Muscle layer of colon (tissue), 2 donors: Measurements from ENCODE around the gene AKT1S1.
A peak's percentile ranks its signal among the peaks of the same experiment; 100 is the strongest.

Source experiments
- H3K27ac ChIP-seq: one replicate; pipeline ENCODE4 v1.7.0; 2013; ENCODE audit warnings: low read depth, mild to moderate bottlenecking, low read length, moderate library complexity
- H3K27me3 ChIP-seq, 2 donors: one replicate each; pipeline ENCODE4 v1.7.0; 2013; ENCODE audit warnings: low read length in 2 of 2, mild to moderate bottlenecking in 2 of 2; ENCODE audit not compliant: insufficient read depth in 2 of 2, control insufficient read depth in 1 of 2
- H3K36me3 ChIP-seq: one replicate; pipeline ENCODE4 v1.7.0; 2013; ENCODE audit warnings: mild to moderate bottlenecking, low read length; ENCODE audit not compliant: insufficient read depth
- H3K4me1 ChIP-seq: one replicate; pipeline ENCODE4 v1.7.0; 2013; ENCODE audit warnings: mild to moderate bottlenecking, low read length; ENCODE audit not compliant: insufficient read depth
- H3K4me3 ChIP-seq, 2 donors: one replicate each; pipeline ENCODE4 v1.7.0; 2013; ENCODE audit warnings: low read length in 2 of 2, low read depth in 1 of 2, mild to moderate bottlenecking in 1 of 2, moderate library complexity in 1 of 2
- H3K9ac ChIP-seq: one replicate; pipeline ENCODE4 v1.7.0; 2013; ENCODE audit warnings: low read length
- H3K9me3 ChIP-seq: one replicate; pipeline ENCODE4 v1.7.0; 2013; ENCODE audit warnings: mild to moderate bottlenecking, low read length
- donor health status: abdominal sarcoma.
- donor health status: Adenocarcinoma of cecum.

The AKT1S1 gene

GRCh38 chr19:49860336-49861102 is 16.6 kb downstream of the AKT1S1 start:
- Histone ChIP-seq H3K27ac (peak overlapping the region; percentile 42), H3K9ac (no peak overlapping the region), H3K4me1 (peaks cover 8% of the 10 kb centered on the region), H3K9me3 (no peaks in the 10 kb centered on the region), H3K27me3 (no peaks in the 10 kb centered on the region), H3K36me3 (peaks cover 30% of the 10 kb centered on the region), H3K4me3 (no peak overlapping the region)

GRCh38 chr19:49859682-49860335 is 17.3 kb downstream of the AKT1S1 start:
- no peak overlapping the region for H3K9ac ChIP-seq
- H3K36me3 ChIP-seq, result peaks cover 32% of the 10 kb centered on the region
- H3K27me3 ChIP-seq, result no peaks in the 10 kb centered on the region
- peaks cover under 1% of the 10 kb centered on the region for H3K4me1 ChIP-seq
- H3K9me3 ChIP-seq, result no peaks in the 10 kb centered on the region
- no peak overlapping the region for H3K27ac ChIP-seq
- no peak overlapping the region for H3K4me3 ChIP-seq

GRCh38 chr19:49858088-49858985 is 18.8 kb downstream of the AKT1S1 start:
- Histone ChIP-seq H3K27me3 (no peaks in the 10 kb centered on the region), H3K4me3 (no peak overlapping the region), H3K4me1 (peaks cover 5% of the 10 kb centered on the region), H3K9me3 (no peaks in the 10 kb centered on the region), H3K36me3 (peaks cover 17% of the 10 kb centered on the region), H3K9ac (no peak overlapping the region), H3K27ac (no peak overlapping the region)

DNA sequence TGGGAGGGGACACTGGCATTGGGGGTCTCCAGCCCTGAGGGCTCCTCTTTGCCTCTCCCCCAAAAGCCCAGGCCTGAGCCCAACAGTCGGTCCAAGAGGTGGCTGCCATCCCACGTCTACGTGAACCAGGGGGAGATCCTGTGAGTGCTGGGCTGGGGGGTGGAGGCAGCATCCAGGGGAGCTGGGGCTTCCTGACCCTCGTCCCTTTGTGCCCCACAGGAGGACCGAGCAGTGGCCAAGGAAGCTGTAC is 19.4 kb downstream of the AKT1S1 start:
- Histone ChIP-seq H3K4me1 (peaks cover 11% of the 10 kb centered on the region), H3K27ac (no peak overlapping the region), H3K4me3 (no peak overlapping the region), H3K9ac (no peak overlapping the region), H3K36me3 (peaks cover 14% of the 10 kb centered on the region), H3K9me3 (no peaks in the 10 kb centered on the region), H3K27me3 (no peaks in the 10 kb centered on the region)

DNA sequence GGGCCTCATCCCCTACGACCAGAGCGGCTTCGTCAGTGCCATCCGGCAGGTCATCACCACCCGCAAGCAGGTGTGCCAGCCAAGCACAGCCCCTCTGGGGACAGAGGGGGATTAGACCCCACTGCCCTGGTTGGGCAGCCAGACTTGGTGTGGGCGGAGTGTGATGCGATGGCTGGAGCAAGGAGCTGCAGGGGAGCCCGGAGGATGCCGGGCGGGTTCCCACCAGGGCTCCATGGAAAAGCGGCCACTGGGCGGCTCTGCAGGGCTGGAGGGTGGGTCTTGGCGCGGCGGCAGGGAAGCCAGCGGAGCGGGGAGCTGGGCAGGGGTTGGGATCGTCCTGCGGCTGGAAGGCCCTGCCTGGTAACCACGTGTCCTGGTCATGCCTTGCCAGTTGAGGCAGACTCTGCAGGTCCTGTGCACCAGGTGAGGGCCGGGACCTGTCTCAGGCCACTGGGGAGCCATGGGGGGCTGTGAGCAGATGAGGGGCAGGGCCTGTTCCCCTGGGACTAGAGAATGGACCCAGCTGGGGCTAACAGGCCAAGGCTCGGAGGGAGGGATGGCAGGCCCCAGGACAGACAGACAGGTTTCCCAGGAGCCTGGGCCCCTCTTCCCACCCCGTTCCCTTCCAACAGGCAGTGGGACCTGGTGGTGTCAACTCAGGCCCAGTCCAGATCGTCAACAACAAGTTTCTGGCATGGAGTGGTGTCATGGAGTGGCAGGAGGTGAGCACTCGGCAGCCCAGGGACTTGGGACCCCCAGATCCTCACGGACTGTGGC is 19.9 kb downstream of the AKT1S1 start:
- Histone ChIP-seq H3K4me3 (no peak overlapping the region), H3K4me1 (peaks cover 16% of the 10 kb centered on the region), H3K9ac (no peak overlapping the region), H3K27ac (no peak overlapping the region), H3K36me3 (peaks cover 14% of the 10 kb centered on the region), H3K9me3 (no peaks in the 10 kb centered on the region), H3K27me3 (no peaks in the 10 kb centered on the region)

GRCh38 chr19:49856574-49857021 is 20.6 kb downstream of the AKT1S1 start:
- no peak overlapping the region for H3K27ac ChIP-seq
- peaks cover 20% of the 10 kb centered on the region for H3K4me1 ChIP-seq

DNA sequence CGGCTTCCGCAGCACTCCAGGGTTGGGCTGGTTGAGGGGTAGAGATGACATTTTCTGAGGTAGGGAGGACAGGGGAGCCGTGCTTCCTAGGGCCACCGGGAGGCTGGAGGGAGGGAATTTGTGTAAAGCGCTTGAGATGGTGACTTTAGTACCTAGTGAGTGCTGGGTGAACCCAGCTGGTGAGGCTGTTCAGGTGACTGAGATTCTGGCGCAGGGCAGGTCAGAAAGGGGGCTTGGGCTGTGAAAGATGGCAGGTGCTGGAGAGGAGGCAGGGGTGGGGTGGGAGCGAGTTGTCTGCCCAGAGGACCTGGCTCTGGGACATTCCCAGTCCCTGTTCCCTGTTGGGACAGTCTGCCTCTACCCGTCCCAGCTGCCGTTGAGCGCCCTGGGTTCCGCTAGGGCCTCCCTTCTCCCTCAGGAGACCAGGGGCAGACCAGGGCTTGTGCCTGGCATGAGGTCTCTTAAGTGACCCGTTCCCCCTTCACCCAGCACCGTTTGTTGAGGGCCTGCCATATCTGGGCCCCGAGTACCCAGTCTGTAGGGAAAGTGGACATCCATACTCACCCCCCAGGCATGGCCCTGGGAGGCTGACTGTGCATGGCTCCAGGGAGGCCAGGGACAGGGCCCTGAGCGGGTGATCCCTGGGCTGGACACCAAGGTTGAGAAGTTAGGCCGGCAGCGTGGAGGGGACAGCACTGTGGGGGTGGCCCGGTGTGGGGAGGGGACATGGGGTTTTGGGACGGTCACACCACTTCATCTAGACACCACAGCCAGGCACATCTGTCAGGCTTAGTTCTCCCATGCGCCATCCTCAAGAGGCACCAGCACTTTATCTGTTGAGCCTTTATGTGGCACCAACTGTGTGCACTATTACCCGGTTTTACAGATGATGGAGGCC is 21.2 kb downstream of the AKT1S1 start:
- Histone ChIP-seq H3K36me3 (peaks cover 14% of the 10 kb centered on the region), H3K27ac (no peak overlapping the region)

More at GRCh38 chr19:49856574-49857021, 20.6 kb downstream of the AKT1S1 start:
- Histone ChIP-seq H3K4me3 (no peak overlapping the region), H3K9me3 (no peaks in the 10 kb centered on the region), H3K36me3 (peaks cover 14% of the 10 kb centered on the region), H3K27me3 (no peaks in the 10 kb centered on the region), H3K9ac (no peak overlapping the region)

GRCh38 chr19:49855277-49855675 is 21.9 kb downstream of the AKT1S1 start:
- H3K4me1 ChIP-seq, result peaks cover 21% of the 10 kb centered on the region
- H3K4me3 ChIP-seq, result no peak overlapping the region
- H3K27me3 ChIP-seq, result no peaks in the 10 kb centered on the region
- H3K9ac ChIP-seq, result no peak overlapping the region
- H3K27ac ChIP-seq, result no peak overlapping the region
- peaks cover 14% of the 10 kb centered on the region for H3K36me3 ChIP-seq
- no peaks in the 10 kb centered on the region for H3K9me3 ChIP-seq

More for the DNA sequence above, 21.2 kb downstream of the AKT1S1 start:
- no peak overlapping the region for H3K9ac ChIP-seq
- no peaks in the 10 kb centered on the region for H3K9me3 ChIP-seq
- no peaks in the 10 kb centered on the region for H3K27me3 ChIP-seq
- peaks cover 20% of the 10 kb centered on the region for H3K4me1 ChIP-seq
- H3K4me3 ChIP-seq, result no peak overlapping the region

- H3K4me3 ChIP-seq, result no peak overlapping the region
- H3K4me1 ChIP-seq, result peaks cover 27% of the 10 kb centered on the region
- H3K9ac ChIP-seq, result no peak overlapping the region
- no peak overlapping the region for H3K27ac ChIP-seq
- no peaks in the 10 kb centered on the region for H3K27me3 ChIP-seq
- peaks cover 14% of the 10 kb centered on the region for H3K36me3 ChIP-seq
- H3K9me3 ChIP-seq, result no peaks in the 10 kb centered on the region
Observed at GRCh38 chr19:49854378-49855263, 22.5 kb downstream of the AKT1S1 start.
